Measurements from ENCODE around the gene SMIM27. TPM values are rescaled to one million over a fixed set of nuclear protein-coding genes. Genes with fewer than 3 reads are reported as not detected.

SMIM27 gene
- total and polyA plus RNA-seq, 2 of the 13 experiments (the other 11 are each of a cell fraction or from before 2014, with no cell fraction given) = 17.9 to 19.0 TPM

- DNase-seq (ENCODE audit: low spot score) (no peak), ATAC-seq (peak; percentile 11; the same call in 2 of the 3 replicates), FAIRE-seq (no peak)
- Histone ChIP-seq H3K36me3 (replicated peaks in 1 of 2; ENCODE audit: control insufficient read depth in 1 of 2, insufficient read depth in 2 of 2, low read length in 2 of 2) (no peaks in the 10 kb centered on the region; a peak in 1 of 5 replicates), H4K20me1 (ENCODE audit: insufficient read depth, low read length) (peaks cover 30% of the 10 kb centered on the region), H3K4me1 (ENCODE audit: insufficient read depth, low read length) (peaks cover 34% of the 10 kb centered on the region), H3K9me3 (ENCODE audit: low read length) (no peaks in the 10 kb centered on the region), H3K4me2 (ENCODE audit: low read depth, low read length) (peak overlapping the region; percentile 84), H3K27ac (ENCODE audit: extremely low read length, insufficient read depth, low read length) (peak overlapping the region; percentile 79), H3K79me2 (ENCODE audit: insufficient read depth, low read length) (peaks cover 68% of the 10 kb centered on the region), H3K4me3 (replicated peaks in 1 of 3; ENCODE audit: insufficient read depth in 1 of 3, low read depth in 2 of 3, low read length in 3 of 3) (peak overlapping the region; percentile 89 to 91 (median 90)), H3K27me3 (ENCODE audit: control insufficient read depth in 1 of 2, insufficient read depth in 2 of 2, low read length in 2 of 2) (no peaks in the 10 kb centered on the region; a peak in 1 of 5 replicates), H3K9ac (ENCODE audit: insufficient read depth, low read depth, low read length) (peak overlapping the region; percentile 92), H2AFZ (ENCODE audit: low read length) (no peak overlapping the region)
- POLR2A ChIA-PET = interaction anchor here (1.0 to 3.6 kb wide), 13 partner anchors 11 to 701 kb away, joined by 3 to 43 read pairs (median 5); partner anchors contain the start of genes ACO1, DNAJA1, NDUFB6 and RIGI
- in situ Hi-C loops (cut with HindIII; ENCODE audit: extremely low pct_ligation_motif_present, low pct_unique_long_range_greater_than_20kb) = no loop called here
- BruUV-seq (replicated peaks) = no TSS peak
- WGBS (ENCODE audit: low lambda C conversion rate) = 0% methylated on average over 9 of the region's 10 CpGs
- intact Hi-C loops (cut with micrococcal nuclease; ENCODE audit: unreplicated experiment) = no loop called here
- CTCF ChIA-PET (ENCODE audit: low intra/inter-chr PET ratio, low total read pairs) = interaction anchor here (0.9 kb wide), 1 partner anchor 23 kb away, joined by 3 read pairs; the partner anchor contains the start of gene NDUFB6
- TF ChIP-seq GMEB2 (CRISPR knock-in tag; IDR thresholded peaks at IDR 0.05; ENCODE audit: low read depth) (no peak), RBAK (CRISPR knock-in tag; IDR thresholded peaks at IDR 0.05) (no peak), ZSCAN25 (CRISPR knock-in tag; IDR thresholded peaks at IDR 0.05) (no peak), XRCC5 (optimal IDR thresholded peaks at IDR 0.05; ENCODE audit: low read length) (peak; percentile 2), ZNF530 (CRISPR knock-in tag; IDR thresholded peaks at IDR 0.05; ENCODE audit: low read depth) (no peak), CTCF (CRISPR knock-in tag; IDR thresholded peaks at IDR 0.05) (0 out of 2 replicates have a peak, but pooled peaks have one; percentile 12), ZNF446 (CRISPR knock-in tag; IDR thresholded peaks at IDR 0.05) (no peak), ZNF558 (CRISPR knock-in tag; IDR thresholded peaks at IDR 0.05; ENCODE audit: borderline replicate concordance) (0 out of 2 replicates have a peak, but pooled peaks have one; percentile 10), HHEX (CRISPR knock-in tag; IDR thresholded peaks at IDR 0.05) (no peak), MBD4 (IDR thresholded peaks at IDR 0.05; ENCODE audit: borderline replicate concordance, low read length) (no peak), KAT2B (IDR thresholded peaks at IDR 0.05; ENCODE audit: borderline replicate concordance, low read depth, low read length) (no peak), KLF15 (CRISPR knock-in tag; IDR thresholded peaks at IDR 0.05; ENCODE audit: borderline replicate concordance) (no peak), ZNF235 (CRISPR knock-in tag; IDR thresholded peaks at IDR 0.05; ENCODE audit: borderline replicate concordance) (no peak), IRX3 (CRISPR knock-in tag; IDR thresholded peaks at IDR 0.05; ENCODE audit: borderline replicate concordance, low read depth) (no peak), ZFYVE20 (CRISPR knock-in tag; IDR thresholded peaks at IDR 0.05; ENCODE audit: borderline replicate concordance, low read depth) (no peak), PTBP1 (IDR thresholded peaks at IDR 0.05; ENCODE audit: low read depth, low read length, poor library complexity, severe bottlenecking) (no peak), REPIN1 (CRISPR knock-in tag; IDR thresholded peaks at IDR 0.05; ENCODE audit: borderline replicate concordance, low read depth) (peak; percentile 6; the same call in 1 of the 2 replicates)
- TF ChIP-seq, protein P1, sequence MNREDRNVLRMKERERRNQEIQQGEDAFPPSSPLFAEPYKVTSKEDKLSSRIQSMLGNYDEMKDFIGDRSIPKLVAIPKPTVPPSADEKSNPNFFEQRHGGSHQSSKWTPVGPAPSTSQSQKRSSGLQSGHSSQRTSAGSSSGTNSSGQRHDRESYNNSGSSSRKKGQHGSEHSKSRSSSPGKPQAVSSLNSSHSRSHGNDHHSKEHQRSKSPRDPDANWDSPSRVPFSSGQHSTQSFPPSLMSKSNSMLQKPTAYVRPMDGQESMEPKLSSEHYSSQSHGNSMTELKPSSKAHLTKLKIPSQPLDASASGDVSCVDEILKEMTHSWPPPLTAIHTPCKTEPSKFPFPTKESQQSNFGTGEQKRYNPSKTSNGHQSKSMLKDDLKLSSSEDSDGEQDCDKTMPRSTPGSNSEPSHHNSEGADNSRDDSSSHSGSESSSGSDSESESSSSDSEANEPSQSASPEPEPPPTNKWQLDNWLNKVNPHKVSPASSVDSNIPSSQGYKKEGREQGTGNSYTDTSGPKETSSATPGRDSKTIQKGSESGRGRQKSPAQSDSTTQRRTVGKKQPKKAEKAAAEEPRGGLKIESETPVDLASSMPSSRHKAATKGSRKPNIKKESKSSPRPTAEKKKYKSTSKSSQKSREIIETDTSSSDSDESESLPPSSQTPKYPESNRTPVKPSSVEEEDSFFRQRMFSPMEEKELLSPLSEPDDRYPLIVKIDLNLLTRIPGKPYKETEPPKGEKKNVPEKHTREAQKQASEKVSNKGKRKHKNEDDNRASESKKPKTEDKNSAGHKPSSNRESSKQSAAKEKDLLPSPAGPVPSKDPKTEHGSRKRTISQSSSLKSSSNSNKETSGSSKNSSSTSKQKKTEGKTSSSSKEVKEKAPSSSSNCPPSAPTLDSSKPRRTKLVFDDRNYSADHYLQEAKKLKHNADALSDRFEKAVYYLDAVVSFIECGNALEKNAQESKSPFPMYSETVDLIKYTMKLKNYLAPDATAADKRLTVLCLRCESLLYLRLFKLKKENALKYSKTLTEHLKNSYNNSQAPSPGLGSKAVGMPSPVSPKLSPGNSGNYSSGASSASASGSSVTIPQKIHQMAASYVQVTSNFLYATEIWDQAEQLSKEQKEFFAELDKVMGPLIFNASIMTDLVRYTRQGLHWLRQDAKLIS (CRISPR knock-in tag; IDR thresholded peaks at IDR 0.05) = 0 out of 2 replicates have a peak, but pooled peaks have one; percentile 13
Observed at GRCh38 chr9:32550150-32550561, 2.0 kb upstream of the SMIM27 start.

Measured in HepG2 (cell line).